WTC11 (cell line): Measurements from ENCODE around the gene C22orf31. TPM values are rescaled to one million over a fixed set of nuclear protein-coding genes. Genes with fewer than 3 reads are reported as not detected.

Experiments used
- ATAC-seq: fragments of 200-7000 bp; cut with Tn5 transposase; 2 replicates; pipeline ENCODE4 v1.10.0; 2021; ENCODE audit warnings: mild to moderate bottlenecking, moderate library complexity
- CTCF ChIA-PET: fragments of 300-600 bp; sonication (Branson Sonifier 250); formaldehyde crosslinking; loops from one replicate; lab custom pipeline; 2021; ENCODE audit warnings: antibody characterized with exemption; lab: Charles Lee
- POLR2A ChIA-PET: fragments of 350-600 bp; sonication (Branson Sonifier 250); formaldehyde crosslinking; loops from one replicate; lab custom pipeline; 2021; ENCODE audit warnings: antibody characterized with exemption; lab: Charles Lee
- DNase-seq: peaks from one replicate; pipeline ENCODE4 v3.0.0; 2021; ENCODE audit warnings: low spot score
- H3K27ac Mint-ChIP-seq: 2 replicates; pipeline ENCODE4 v1.8.0; 2021; ENCODE audit warnings: mixed read lengths
- H3K27me3 Mint-ChIP-seq: 2 replicates; pipeline ENCODE4 v1.8.0; 2021; ENCODE audit warnings: low read depth, mild to moderate bottlenecking, moderate library complexity, mixed read lengths
- H3K36me3 Mint-ChIP-seq: 2 replicates; pipeline ENCODE4 v1.8.0; 2021; ENCODE audit warnings: mixed read lengths
- H3K4me1 Mint-ChIP-seq: 2 replicates; pipeline ENCODE4 v1.8.0; 2022; ENCODE audit warnings: mixed read lengths
- H3K4me3 Mint-ChIP-seq: 2 replicates; pipeline ENCODE4 v1.8.0; 2021; ENCODE audit warnings: mild to moderate bottlenecking, moderate library complexity, mixed read lengths
- H3K9me3 Mint-ChIP-seq: 2 replicates; pipeline ENCODE4 v1.8.0; 2021; ENCODE audit warnings: mixed read lengths
- CDX4 ChIP-seq: fragments of 250-450 bp; sonication (Bioruptor Pico); IDR thresholded peaks from 2 replicates; pipeline ENCODE4 v1.9.0; 2021; ENCODE audit warnings: moderate library complexity, mild to moderate bottlenecking, inconsistent platforms, borderline replicate concordance
- CREM ChIP-seq: sonication (generic); formaldehyde crosslinking; IDR thresholded peaks from 2 replicates; pipeline ENCODE4 v1.8.1; 2022; ENCODE audit warnings: mild to moderate bottlenecking, missing genetic modification reagents, moderate library complexity
- E2F5 ChIP-seq: sonication (generic); formaldehyde crosslinking; IDR thresholded peaks from 2 replicates; pipeline ENCODE4 v1.8.1; 2022; ENCODE audit warnings: mild to moderate bottlenecking, moderate library complexity, missing genetic modification reagents
- ERG ChIP-seq: fragments of 250-450 bp; sonication (Bioruptor Pico); IDR thresholded peaks from 2 replicates; pipeline ENCODE4 v1.8.0; 2021; ENCODE audit warnings: mild to moderate bottlenecking
- ESRRA ChIP-seq: sonication (generic); formaldehyde crosslinking; IDR thresholded peaks from 2 replicates; pipeline ENCODE4 v1.8.1; 2022; ENCODE audit warnings: mild to moderate bottlenecking, missing genetic modification reagents, borderline replicate concordance
- FOXJ3 ChIP-seq: sonication (generic); formaldehyde crosslinking; IDR thresholded peaks from 2 replicates; pipeline ENCODE4 v1.9.0; 2021; ENCODE audit warnings: missing genetic modification reagents, mild to moderate bottlenecking, borderline replicate concordance
- FOXK1 ChIP-seq: sonication (generic); formaldehyde crosslinking; IDR thresholded peaks from 2 replicates; pipeline ENCODE4 v1.8.0; 2022; ENCODE audit warnings: mild to moderate bottlenecking, moderate library complexity, missing genetic modification reagents
- JAZF1 ChIP-seq: fragments of 250-450 bp; sonication (Bioruptor Pico); IDR thresholded peaks from 2 replicates; pipeline ENCODE4 v1.9.0; 2021; ENCODE audit warnings: moderate library complexity, mild to moderate bottlenecking, inconsistent platforms
- JUN ChIP-seq: sonication (generic); formaldehyde crosslinking; IDR thresholded peaks from 2 replicates; pipeline ENCODE4 v1.8.0; 2023; ENCODE audit warnings: mild to moderate bottlenecking, missing genetic modification reagents
- OVOL2 ChIP-seq: fragments of 250-450 bp; sonication (Bioruptor Pico); IDR thresholded peaks from 2 replicates; pipeline ENCODE4 v1.9.0; 2021; ENCODE audit warnings: mild to moderate bottlenecking, borderline replicate concordance
- TEAD4 ChIP-seq: sonication (generic); formaldehyde crosslinking; IDR thresholded peaks from 2 replicates; pipeline ENCODE4 v1.8.0; 2022; ENCODE audit warnings: mild to moderate bottlenecking, missing genetic modification reagents
- TP53 ChIP-seq: sonication (generic); formaldehyde crosslinking; IDR thresholded peaks from 2 replicates; pipeline ENCODE4 v1.8.1; 2023; ENCODE audit warnings: mild to moderate bottlenecking, missing genetic modification reagents
- USF1 ChIP-seq: sonication (generic); formaldehyde crosslinking; IDR thresholded peaks from 2 replicates; pipeline ENCODE4 v1.8.0; 2022; ENCODE audit warnings: mild to moderate bottlenecking, missing genetic modification reagents
- ZNF219 ChIP-seq: sonication (generic); formaldehyde crosslinking; IDR thresholded peaks from 2 replicates; pipeline ENCODE4 v1.8.0; 2023; ENCODE audit warnings: missing genetic modification reagents, mild to moderate bottlenecking, borderline replicate concordance
- ZNF263 ChIP-seq: sonication (generic); formaldehyde crosslinking; IDR thresholded peaks from 2 replicates; pipeline ENCODE4 v1.8.1; 2022; ENCODE audit warnings: low read depth, mild to moderate bottlenecking, moderate library complexity, missing genetic modification reagents
- total RNA-seq: library from RNA; stranded (reverse); gene quantifications from 3 replicates; pipeline ENCODE4 v1.2.3, GENCODE V29; 2021
- TF ChIP-seq, protein P1 (sequence below): sonication (generic); formaldehyde crosslinking; IDR thresholded peaks from 2 replicates; pipeline ENCODE4 v1.8.1; 2023; ENCODE audit warnings: mild to moderate bottlenecking, missing genetic modification reagents
- TF ChIP-seq, protein P2 (sequence below): sonication (generic); formaldehyde crosslinking; IDR thresholded peaks from 2 replicates; pipeline ENCODE4 v1.8.0; 2023; ENCODE audit warnings: missing genetic modification reagents
- TF ChIP-seq, protein P3 (sequence below): sonication (generic); formaldehyde crosslinking; IDR thresholded peaks from 2 replicates; pipeline ENCODE4 v1.8.0; 2023; ENCODE audit warnings: missing genetic modification reagents, mild to moderate bottlenecking, borderline replicate concordance
- TF ChIP-seq, protein P4 (sequence below): sonication (generic); formaldehyde crosslinking; IDR thresholded peaks from 2 replicates; pipeline ENCODE4 v1.8.1; 2023; ENCODE audit warnings: mild to moderate bottlenecking, moderate library complexity, missing genetic modification reagents

C22orf31 gene
- total RNA-seq, 1 experiment from 2014 or later: not detected

DNA sequence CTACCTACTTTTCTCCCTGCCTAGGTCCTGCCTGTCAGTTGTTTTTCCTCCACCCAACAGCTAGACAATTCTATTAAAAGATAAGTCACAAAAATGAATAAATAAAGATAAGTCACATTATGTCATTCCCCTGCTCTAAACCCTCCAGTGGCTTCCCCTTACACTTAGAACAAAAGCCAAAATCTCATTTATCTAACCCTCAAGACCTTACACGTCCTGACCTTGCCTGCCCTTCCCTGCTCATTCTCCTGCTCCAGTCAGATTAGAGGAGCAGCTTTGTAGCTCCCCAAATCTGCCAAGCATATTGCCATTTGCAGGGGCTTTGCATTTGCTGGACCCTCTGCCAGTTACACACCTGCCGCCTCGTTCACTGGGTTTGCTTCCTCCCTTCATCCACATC lies 27.9 kb upstream of the C22orf31 start:
- Mint-ChIP-seq H3K4me1 (peaks cover 4% of the 10 kb centered on the region; the same call in 1 of the 2 replicates), H3K4me3 (no peak overlapping the region), H3K27me3 (no peaks in the 10 kb centered on the region), H3K27ac (no peak overlapping the region), H3K9me3 (no peaks in the 10 kb centered on the region), H3K36me3 (no peaks in the 10 kb centered on the region)
- ChIA-PET CTCF (interaction anchor here (1.8 kb wide), 1 partner anchor 65 kb away, joined by 5 read pairs; no protein-coding TSS in a partner anchor), POLR2A (no interaction called here)
- DNase-seq (no peak), ATAC-seq (no peak)
- no peak for TF ChIP-seq JAZF1 (CRISPR knock-in tag)

GRCh38 chr22:29088809-29089208 lies 27.2 kb upstream of the C22orf31 start:
- Mint-ChIP-seq H3K27ac (no peak overlapping the region), H3K36me3 (no peaks in the 10 kb centered on the region), H3K27me3 (no peaks in the 10 kb centered on the region), H3K4me1 (peaks cover 10% of the 10 kb centered on the region), H3K9me3 (no peaks in the 10 kb centered on the region), H3K4me3 (no peak overlapping the region)
- ChIA-PET CTCF (no interaction called here), POLR2A (no interaction called here)
- DNase-seq: no peak
- TF ChIP-seq TP53 (no peak), CDX4 (CRISPR knock-in tag) (no peak), ZNF263 (no peak), ERG (CRISPR knock-in tag) (no peak), TEAD4 (CRISPR knock-in tag) (no peak), ESRRA (CRISPR knock-in tag) (no peak), JAZF1 (CRISPR knock-in tag) (no peak), FOXJ3 (CRISPR knock-in tag) (no peak), FOXK1 (CRISPR knock-in tag) (no peak), ZNF219 (CRISPR knock-in tag) (no peak), OVOL2 (no peak), JUN (CRISPR knock-in tag) (no peak), USF1 (CRISPR knock-in tag) (no peak), CREM (no peak), E2F5 (CRISPR knock-in tag) (no peak)
- TF ChIP-seq, protein P1, sequence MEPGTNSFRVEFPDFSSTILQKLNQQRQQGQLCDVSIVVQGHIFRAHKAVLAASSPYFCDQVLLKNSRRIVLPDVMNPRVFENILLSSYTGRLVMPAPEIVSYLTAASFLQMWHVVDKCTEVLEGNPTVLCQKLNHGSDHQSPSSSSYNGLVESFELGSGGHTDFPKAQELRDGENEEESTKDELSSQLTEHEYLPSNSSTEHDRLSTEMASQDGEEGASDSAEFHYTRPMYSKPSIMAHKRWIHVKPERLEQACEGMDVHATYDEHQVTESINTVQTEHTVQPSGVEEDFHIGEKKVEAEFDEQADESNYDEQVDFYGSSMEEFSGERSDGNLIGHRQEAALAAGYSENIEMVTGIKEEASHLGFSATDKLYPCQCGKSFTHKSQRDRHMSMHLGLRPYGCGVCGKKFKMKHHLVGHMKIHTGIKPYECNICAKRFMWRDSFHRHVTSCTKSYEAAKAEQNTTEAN: no peak
- TF ChIP-seq, protein P2, sequence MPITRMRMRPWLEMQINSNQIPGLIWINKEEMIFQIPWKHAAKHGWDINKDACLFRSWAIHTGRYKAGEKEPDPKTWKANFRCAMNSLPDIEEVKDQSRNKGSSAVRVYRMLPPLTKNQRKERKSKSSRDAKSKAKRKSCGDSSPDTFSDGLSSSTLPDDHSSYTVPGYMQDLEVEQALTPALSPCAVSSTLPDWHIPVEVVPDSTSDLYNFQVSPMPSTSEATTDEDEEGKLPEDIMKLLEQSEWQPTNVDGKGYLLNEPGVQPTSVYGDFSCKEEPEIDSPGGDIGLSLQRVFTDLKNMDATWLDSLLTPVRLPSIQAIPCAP (CRISPR knock-in tag): no peak
- TF ChIP-seq, protein P3, sequence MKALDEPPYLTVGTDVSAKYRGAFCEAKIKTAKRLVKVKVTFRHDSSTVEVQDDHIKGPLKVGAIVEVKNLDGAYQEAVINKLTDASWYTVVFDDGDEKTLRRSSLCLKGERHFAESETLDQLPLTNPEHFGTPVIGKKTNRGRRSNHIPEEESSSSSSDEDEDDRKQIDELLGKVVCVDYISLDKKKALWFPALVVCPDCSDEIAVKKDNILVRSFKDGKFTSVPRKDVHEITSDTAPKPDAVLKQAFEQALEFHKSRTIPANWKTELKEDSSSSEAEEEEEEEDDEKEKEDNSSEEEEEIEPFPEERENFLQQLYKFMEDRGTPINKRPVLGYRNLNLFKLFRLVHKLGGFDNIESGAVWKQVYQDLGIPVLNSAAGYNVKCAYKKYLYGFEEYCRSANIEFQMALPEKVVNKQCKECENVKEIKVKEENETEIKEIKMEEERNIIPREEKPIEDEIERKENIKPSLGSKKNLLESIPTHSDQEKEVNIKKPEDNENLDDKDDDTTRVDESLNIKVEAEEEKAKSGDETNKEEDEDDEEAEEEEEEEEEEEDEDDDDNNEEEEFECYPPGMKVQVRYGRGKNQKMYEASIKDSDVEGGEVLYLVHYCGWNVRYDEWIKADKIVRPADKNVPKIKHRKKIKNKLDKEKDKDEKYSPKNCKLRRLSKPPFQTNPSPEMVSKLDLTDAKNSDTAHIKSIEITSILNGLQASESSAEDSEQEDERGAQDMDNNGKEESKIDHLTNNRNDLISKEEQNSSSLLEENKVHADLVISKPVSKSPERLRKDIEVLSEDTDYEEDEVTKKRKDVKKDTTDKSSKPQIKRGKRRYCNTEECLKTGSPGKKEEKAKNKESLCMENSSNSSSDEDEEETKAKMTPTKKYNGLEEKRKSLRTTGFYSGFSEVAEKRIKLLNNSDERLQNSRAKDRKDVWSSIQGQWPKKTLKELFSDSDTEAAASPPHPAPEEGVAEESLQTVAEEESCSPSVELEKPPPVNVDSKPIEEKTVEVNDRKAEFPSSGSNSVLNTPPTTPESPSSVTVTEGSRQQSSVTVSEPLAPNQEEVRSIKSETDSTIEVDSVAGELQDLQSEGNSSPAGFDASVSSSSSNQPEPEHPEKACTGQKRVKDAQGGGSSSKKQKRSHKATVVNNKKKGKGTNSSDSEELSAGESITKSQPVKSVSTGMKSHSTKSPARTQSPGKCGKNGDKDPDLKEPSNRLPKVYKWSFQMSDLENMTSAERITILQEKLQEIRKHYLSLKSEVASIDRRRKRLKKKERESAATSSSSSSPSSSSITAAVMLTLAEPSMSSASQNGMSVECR: no peak
- TF ChIP-seq, protein P4, sequence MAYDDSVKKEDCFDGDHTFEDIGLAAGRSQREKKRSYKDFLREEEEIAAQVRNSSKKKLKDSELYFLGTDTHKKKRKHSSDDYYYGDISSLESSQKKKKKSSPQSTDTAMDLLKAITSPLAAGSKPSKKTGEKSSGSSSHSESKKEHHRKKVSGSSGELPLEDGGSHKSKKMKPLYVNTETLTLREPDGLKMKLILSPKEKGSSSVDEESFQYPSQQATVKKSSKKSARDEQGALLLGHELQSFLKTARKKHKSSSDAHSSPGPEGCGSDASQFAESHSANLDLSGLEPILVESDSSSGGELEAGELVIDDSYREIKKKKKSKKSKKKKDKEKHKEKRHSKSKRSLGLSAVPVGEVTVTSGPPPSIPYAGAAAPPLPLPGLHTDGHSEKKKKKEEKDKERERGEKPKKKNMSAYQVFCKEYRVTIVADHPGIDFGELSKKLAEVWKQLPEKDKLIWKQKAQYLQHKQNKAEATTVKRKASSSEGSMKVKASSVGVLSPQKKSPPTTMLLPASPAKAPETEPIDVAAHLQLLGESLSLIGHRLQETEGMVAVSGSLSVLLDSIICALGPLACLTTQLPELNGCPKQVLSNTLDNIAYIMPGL (CRISPR knock-in tag): no peak
- no peak for ATAC-seq
